Hindlimb muscle (tissue), 1 donor: ENCODE results near the gene DNAJB11. TPM values are rescaled to one million over a fixed set of nuclear protein-coding genes. Genes with fewer than 3 reads are reported as not detected.

Experiments used
- DNase-seq: peaks from one replicate; pipeline ENCODE4 v3.0.0-alpha.2; 2013
- polyA plus RNA-seq: library from polyadenylated mRNA; unstranded; fragments of 120-200 nt; gene quantifications from one replicate; pipeline ENCODE4 v1.2.1, GENCODE V29; 2013; ENCODE audit not compliant: insufficient read length

The DNAJB11 gene
- polyA plus RNA-seq, 1 donor = 34.2 TPM

DNA sequence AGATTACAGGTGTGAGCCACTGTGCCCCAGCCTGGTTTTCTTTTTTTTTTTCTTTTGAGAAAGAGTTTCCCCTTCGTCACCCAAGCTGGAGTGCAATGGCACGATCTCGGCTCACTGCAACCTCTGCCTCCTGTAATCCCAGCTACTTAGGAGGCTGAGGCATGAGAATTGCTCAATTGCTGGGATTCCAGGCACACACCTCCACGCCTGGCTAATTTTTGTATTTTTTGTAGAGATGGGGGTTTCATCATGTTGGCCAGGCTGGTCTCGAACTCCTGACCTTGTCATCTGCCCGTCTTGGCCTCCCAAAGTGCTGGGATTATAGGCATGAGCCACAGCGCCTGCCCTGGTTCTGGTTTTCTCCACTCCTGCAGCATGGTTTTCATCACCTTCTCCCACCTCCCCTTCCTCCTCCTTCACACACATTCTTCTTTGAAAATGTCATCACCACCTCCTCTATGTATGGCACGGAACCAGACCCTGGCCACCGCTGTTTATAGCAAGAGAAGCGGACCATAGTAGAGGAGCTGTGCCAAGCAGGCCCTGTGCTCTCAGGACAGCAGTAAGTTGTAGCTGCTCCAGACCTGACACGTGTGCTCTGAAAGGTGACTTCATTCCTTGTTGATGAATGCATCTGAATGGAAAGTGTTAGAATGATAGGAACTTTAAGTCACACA, 27.7 kb downstream of the DNAJB11 start:
- DNase-seq = no peak

DNA sequence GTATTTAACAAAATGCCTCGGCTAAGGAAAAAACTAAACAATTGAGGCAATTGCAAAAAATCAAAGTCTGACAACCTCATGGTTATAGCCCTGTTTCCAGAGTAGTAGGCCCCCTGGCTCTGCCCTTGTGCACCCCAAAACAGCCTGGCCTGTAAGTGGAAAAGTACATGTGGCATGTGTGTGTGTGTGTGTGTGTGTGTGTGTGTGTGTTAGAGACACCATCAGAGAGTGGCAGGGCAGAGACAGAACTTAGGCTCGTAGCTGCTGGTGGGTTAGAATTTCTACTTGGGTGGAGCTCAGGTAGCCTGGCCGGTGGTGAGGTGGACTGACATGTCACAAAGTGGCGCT, 28.2 kb downstream of the DNAJB11 start:
- no peak for DNase-seq

DNA sequence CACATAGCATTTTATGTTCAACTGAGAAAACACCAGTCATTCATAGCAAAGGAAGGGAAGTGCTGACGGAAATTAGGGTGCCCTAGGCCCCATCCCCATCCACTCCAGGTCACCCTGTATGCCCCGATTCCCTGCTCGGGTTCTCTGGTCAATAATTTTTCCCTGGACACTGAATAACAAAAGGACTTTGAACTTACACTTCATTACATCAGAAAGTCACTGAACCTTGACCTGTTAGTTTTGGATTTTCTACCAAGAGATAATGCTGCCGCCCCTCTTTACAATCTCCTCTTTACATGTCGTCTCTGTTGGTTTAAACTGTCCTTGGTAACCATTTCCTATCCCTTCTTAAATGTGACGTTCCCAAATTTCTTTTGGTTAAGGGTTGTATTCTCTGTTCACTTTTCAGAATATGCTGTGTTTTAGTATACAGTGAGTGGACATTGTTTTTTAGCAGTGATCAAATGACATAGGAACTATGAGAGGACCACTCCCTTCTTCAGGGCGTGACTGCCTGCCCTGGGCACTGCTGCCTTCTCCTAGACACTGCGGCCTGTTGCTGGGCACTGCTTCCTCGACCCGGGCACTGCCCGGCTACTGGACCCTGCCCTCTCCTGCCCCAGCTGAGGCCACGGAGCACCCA, 28.7 kb downstream of the DNAJB11 start:
- DNase-seq = no peak

DNA sequence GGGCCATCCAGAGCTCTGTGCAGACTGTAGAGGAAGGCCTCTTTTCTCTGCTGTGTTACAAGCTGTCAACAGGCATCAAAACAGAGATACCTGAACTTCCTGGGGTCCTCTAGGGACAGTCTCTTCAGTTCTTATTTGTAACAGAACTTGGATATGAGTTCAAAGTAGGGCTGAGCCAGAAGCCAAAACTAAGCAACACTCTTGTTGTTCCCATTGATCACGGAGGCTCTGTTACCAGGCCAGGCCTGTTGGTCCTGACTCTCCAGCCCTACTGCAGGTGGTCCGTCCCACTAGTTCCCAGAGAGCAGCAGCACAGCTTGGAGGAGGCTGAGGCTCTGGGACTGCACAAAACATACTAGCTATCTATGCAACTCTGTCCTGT, 29.3 kb downstream of the DNAJB11 start:
- DNase-seq = no peak

DNA sequence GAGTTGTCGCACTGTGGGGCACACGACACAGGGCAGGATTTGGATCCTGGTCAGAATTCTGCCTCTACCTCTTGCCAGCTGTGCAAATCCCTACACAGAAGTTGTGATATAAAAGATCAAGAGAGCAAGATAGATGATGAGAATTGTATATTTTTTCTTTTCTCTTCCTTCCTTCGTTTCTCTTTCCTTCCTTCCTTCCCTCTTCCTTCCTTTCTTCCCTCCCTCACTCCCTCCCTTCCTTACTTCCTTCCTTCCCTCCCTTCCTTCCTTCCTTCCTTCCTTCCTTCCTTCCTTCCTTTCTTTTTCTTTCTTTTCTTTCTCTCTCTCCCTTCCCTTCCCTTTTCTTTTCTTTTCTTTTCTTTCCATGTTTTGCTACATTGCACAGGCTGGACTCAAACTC, 30.4 kb downstream of the DNAJB11 start:
- DNase-seq = no peak

DNA sequence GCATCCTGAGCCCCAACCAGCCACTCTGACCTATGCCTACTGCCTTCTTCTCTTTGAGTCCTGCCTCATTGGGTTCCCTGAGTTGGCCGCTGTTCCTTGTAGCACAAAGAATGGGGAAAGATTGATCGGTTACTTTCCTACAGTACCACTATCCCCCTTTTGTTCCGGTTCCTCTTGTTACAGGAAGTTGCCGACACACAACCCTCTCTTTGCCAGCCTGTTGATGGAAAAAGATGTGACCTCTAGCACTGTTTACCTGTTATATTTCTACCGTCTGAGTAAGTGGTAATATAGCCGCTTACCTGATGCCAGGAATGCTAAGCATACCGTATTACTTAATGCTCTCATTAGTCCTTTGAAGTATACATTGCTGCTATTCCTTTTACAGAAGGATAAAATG, 32.6 kb downstream of the DNAJB11 start:
- DNase-seq = no peak

DNA sequence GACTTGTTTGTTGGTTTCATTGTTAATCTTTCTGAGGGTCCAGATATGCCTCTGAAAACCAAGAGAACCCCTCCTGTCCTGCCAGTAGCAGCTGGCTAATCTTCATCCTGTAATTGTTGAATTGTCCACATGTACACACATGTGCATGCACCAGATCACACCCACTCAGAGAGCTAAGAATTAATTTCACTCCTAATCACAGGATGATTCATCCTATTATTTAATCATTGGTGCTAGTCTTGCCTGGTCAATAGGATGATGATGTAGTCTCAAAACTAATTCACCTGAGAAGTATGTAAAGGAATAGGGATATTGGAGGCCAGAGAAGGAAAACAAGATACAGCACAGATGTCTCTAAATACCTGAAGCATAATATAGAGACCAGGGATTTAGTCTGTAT, 34.6 kb downstream of the DNAJB11 start:
- no peak for DNase-seq

DNA sequence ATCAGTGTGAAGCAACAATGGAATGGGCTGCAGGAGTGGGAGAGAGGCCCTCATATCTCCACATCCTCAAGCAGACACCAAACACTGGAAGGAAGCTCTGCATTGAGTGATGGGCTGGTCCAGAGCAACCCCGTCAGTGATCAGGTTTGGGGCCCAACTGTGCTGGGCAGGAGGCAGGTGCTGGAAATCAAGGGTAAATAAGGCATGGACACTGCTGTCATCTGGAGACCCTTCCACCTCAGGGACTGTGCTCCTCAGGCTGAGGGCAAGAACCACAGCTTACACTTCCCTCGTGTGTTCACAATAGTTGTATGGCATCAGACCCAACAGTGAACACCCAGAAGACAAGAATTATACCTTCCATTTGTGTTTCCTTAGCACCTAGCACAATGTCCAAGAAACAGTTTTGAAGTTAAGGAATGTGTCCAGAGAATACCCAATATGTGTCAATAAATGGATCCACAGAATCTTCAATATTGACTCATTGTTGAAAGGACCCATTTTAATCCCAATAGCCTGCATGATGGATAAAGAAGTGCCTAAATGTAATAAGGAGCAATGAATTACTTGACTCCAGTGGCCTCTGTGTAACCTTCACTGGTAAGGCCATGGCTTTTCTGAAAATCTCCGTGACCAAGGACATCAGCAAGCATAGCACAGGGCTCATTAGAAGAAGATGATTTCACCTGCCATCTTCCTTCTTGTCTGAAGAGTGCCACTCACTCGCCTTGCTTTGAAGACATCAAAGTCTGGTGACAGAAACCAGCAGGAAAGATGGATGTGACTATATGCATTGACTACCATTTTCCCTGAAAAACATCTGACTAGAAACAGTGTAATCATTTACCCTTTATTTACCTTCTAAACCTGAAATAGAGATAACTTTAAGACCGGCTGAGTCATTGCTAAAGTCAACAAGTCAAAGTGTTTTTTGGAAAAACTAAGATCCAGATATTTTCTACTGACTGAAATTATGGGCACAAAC, 35.3 kb downstream of the DNAJB11 start:
- DNase-seq = no peak

DNA sequence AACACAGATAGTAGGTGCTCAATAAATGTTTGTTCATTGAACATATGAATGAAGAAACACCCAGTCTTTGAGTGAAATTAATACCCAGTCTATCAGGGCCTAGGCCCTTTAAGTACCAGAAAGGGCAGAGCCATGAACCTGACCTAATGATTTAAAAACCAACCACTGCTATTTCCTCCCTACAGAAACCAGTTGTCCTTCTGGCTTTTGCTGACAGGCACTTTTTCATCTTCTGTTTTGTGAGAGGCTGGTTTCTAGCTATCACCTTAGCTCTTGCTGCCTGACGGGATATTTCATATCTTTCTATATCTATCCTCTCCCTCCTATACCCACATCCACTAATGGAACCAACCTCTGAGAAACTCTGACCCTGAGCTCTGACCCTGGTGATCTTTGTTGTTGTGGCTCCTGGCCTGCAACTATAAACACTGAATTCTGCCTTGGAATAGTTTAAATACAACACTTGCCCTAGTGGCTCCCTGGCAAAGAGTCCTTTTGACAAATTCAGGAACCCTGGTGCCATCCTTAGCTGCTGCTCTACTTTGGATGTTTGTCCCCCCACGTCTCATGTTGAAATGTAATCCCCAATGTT, 38.2 kb downstream of the DNAJB11 start:
- DNase-seq = no peak

DNA sequence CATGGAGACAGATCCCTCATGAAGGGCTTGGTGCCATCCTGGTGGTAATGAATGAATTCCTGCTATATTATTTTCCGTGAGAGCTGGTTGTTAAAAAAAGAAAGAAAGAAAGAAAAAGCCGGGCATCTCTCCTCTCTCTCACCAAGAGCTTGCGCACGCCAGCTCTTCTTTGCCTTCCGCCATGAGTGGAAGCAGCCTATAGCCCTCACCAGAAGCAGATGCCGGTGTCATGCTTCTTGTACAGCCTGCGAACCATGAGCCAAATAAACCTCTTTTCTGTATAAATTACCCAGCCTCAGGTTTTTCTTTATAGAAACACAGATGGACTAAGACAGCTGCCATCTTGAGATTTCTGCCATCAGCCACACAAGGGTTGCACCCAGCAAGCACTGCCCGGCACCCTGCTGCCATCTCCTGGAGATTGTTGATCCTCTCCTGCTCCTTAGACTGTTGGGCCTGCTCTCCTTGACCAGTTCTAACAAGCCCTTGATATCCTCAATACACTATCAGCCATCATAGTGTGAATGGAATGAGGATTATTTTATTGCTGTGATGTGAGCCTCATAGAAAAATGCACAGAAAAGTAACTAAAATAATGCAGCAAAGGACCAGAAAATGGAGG, 38.8 kb downstream of the DNAJB11 start:
- no peak for DNase-seq

DNA sequence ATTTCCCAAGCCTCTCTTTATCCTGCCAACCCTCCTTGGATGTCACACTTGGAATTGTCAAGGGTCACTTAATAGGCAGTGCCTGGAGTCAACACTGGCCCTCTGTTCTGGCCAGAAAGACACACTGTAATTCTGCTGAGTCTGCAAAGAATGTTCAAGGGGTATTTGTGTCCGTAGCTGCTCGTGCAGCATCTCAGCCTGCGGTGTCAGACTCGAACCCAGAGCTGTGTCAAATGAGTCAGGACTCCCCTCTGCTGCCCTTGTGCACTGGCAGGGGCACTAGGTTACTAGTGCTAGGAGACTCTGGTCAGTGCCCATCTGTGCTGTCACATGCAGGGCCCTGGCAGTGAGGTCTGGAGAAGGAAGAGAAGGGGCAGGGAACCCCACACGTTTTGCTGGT, 41.5 kb downstream of the DNAJB11 start:
- DNase-seq = no peak

DNA sequence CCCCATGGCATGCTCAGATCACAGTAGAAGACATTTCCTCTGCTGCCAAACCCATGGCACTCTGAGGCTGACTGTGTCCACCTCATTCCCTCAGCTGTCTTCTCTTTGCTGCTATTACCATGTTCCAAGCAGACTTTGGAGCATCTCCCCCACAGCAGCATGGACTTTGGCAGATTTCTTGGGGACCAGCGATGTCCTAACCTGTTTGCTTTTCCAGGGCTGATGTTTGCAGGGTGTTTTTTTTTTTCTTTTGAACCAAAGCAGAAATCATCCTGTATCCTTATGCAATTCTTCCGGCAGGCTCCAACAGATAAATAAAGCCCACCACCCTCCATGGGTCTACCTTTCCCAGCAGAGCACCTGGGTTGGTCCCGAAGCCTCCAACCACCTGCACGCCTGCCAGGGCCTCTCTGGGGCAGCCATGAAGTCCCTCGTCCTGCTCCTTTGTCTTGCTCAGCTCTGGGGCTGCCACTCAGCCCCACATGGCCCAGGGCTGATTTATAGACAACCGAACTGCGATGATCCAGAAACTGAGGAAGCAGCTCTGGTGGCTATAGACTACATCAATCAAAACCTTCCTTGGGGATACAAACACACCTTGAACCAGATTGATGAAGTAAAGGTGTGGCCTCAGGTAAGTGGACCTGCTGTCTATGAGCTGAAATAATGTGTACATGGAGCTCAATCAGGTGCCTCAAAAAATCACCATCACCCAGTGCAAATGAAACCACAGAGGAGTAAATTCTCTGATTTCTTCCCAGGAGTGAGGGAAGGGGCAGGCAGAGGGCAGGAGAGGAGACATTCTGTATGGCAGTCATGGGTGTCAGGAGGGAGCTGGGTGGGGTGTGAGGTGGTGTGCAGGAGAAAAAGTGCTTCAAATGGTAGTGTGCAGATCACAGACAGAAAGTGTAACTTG, 42.5 kb downstream of the DNAJB11 start, which contains the start of gene AHSG:
AHSG (plus strand) TSS at position 340 of the 916 bp plus-strand sequence; CDS start at position 422, 82 bp downstream.
- DNase-seq = no peak

DNA sequence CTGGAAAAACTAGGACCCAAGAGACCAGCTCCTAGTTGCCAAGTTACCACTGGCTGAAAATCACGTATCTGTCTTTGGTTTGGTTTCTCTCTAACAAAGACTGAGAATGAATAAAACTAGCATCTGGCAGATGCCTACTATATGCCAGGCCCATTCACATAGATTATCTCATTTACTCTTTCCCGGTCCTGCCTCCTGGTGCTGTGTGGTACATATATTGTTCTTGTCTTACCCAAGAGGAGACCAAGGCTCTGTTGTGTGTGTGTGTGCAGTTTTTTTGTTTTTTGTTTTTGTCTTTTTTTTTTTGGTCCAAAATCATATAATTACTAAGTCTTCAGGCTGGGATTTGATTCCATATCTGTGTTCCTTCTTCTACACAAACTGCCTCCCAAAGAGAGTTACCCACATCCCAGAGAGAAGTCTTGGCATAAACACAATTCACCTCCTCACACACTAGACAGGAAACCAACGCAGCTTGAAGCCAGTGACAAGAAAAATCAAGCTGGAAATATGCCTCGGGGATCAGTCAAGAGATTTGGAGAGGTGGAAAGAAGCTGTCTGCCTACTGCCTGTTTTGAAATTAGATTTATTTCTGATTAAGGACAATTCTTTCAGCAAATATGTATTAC, 43.2 kb downstream of the DNAJB11 start:
- DNase-seq = no peak

DNA sequence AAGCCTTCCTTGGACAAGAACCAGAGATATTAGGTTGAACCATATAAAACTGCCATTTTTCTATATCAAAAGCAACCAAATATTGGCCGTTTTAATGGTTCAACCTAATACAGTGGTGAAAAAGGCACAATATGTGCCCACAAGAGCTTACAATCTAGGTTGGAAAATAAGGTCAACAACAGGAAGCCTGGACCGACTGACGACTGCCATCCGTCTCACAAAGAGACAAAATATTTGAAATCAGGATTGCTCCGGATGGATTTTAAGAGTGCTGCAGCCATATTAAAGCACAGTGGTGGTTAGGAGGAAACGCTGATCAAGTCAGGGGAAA, 43.7 kb downstream of the DNAJB11 start:
- no peak for DNase-seq

DNA sequence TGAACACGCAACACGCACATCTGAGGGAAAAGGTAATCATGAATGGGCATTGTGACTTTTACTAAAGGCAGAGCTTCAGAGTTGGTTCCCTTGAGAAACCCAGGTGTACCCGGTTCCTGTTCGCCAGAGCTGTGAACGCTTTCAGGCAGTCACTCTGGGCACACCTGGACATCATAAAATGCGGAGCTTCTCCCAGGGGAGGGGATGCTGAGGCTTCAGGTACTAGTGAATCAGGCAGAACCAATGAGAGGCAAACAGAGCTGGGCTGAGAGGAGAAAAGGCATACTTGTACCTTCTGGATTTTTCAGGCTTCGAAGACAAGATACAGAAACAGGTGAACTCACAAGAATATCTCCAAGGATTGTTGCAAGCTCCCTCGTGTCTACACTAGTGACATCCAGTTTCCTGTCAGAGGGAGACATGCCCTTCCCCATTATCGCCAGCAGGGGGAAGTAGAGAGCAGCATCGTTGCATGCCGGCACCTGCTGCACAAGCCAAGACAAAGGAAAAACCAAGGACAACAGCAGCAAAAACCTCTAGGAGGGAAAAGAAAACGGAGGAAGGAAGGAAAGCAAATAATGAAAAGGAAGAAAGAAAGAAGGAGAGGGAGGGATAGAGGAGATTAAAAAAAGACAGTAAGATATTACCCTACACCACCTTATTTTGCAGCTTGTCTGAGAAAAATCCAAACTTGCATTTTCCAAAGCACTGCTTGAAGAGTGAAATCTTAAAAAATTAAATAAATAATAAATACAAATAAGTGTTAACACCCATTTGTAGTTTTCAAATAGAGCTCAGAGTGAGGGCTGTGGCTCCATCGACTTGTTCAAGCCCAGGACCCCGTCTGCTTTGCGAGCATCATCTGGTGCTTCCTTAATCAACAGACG, 44.3 kb downstream of the DNAJB11 start:
- peak; percentile 74 for DNase-seq

DNA sequence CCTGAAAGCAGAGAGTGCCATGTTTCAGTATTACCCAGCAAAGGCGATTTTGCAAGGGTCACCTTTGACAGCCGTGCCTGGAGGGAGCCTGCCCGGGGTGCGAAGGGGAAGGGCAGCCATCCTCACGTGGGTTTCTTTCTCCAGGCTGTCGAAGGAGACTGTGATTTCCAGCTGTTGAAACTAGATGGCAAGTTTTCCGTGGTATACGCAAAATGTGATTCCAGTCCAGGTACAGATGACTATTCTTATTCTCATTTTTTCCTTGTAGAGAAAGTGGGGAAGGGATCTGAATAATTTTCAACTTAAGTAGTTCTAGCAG, 45.7 kb downstream of the DNAJB11 start:
- no peak for DNase-seq

DNA sequence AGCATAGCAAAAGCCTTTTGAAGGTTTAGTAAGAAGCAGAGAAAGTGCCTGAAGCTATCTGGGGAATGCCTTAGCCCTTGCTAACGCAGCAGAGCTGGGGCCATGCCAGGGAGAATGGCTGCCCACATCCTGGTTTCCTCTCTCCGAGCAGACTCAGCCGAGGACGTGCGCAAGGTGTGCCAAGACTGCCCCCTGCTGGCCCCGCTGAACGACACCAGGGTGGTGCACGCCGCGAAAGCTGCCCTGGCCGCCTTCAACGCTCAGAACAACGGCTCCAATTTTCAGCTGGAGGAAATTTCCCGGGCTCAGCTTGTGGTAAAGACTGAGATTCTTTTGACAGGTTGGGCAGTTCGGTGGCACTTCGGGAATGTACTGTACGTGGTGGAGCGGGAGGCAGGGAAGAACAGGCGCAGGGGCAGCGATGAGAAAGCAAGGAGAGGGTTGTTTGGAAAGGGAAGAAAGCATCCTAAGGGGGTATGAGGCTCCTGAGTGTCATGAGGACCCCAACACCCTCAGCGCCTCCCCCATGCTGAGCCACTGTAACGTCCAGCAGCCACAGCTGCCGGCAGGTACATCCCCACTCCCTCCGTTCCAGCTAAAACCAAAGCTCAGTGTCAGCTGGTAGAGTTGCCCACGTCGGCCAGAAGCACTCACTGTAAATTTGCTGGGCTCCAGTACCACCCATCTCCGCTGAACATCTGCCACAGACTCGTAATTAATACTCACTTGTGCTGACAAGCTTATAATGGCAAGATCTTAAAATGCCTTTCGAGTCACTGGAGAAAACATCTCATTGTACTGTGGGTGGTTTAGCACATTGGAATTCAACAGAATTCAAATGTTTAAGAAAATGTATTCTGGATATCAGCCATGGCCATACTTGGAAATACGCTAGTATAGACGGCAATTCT, 46.8 kb downstream of the DNAJB11 start:
- peak; percentile 59 for DNase-seq

DNA sequence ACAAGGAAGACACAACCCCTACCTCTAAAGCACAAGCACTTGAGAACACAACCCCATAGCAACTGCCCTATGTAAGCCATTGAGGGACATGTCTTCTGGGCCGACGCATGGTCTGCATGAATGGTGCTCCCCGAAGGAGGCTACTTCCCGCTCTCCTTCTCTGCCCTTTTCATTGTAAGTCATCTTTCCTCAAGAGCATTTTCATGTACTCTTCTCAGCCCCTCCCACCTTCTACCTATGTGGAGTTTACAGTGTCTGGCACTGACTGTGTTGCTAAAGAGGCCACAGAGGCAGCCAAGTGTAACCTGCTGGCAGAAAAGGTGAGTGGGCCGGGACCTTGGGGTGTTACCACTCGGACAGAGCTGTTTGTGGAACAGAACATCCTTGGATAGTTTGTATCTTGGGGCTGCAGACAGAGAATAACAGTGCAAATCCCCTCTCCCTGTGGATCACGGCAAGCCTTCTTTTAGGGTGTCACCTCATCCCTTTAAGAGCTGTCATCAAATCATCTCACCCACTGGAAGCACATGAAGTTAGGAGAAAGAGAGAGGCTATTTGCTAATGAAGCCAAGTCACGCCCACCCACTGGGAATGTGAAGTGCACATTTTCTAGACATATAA, 47.9 kb downstream of the DNAJB11 start:
- DNase-seq = no peak

DNA sequence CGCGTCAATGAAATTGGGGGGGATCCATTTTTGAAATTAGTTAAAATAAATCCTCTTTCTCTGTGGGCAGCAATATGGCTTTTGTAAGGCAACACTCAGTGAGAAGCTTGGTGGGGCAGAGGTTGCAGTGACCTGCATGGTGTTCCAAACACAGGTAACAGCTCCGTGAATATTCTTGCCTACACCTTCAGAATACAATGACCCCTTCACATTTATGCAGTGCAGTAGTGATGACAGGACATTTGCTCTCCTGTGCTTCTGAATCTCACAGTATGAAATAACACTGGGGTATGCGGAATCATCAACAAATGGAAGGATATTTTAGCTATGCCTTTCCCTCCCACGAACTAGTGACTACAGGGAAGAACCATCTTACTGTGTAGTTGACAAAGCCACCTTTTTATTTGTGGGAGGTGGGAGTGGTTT, 49.3 kb downstream of the DNAJB11 start:
- no peak for DNase-seq
